CD4-positive, alpha-beta T cell (primary cell): ENCODE measurements around the gene GNAZ. TPM values are rescaled to one million over a fixed set of nuclear protein-coding genes. Genes with fewer than 3 reads are reported as not detected.

Experiments
- ATAC-seq: fragments of 200-7000 bp; cut with Tn5 transposase; one replicate; pipeline ENCODE4 v1.10.0; 2022; ENCODE audit warnings: mild to moderate bottlenecking; ENCODE audit not compliant: poor library complexity
- CTCF ChIA-PET: fragments of 350-600 bp; sonication (Branson Sonifier 250); formaldehyde crosslinking; loops from one replicate; lab custom pipeline; 2021; ENCODE audit warnings: antibody characterized with exemption, inconsistent platforms; lab: Charles Lee
- POLR2A ChIA-PET: fragments of 350-600 bp; sonication (Branson Sonifier 250); formaldehyde crosslinking; loops from one replicate; lab custom pipeline; 2021; ENCODE audit warnings: antibody characterized with exemption, inconsistent platforms; lab: Charles Lee
- DNase-seq, 14 experiments: peaks; one replicate each; pipeline ENCODE4 v3.0.0-alpha.2; 2013 to 2020; ENCODE audit warnings: mixed read lengths in 2 of 14
- H3K27ac ChIP-seq, 2 donors: one replicate each; pipeline versions ENCODE4 v1.5.1 to v1.7.0; 2013; ENCODE audit warnings: low read length in 2 of 2, low read depth in 1 of 2, mild to moderate bottlenecking in 1 of 2
- H3K27me3 ChIP-seq, 2 experiments: 1 replicate in 1 of 2; 2 replicates in 1 of 2; pipeline versions ENCODE4 v1.6.1 to v1.7.0; 2013; ENCODE audit warnings: low read length in 2 of 2, control low read depth in 1 of 2, mild to moderate bottlenecking in 1 of 2, moderate library complexity in 1 of 2; ENCODE audit not compliant: insufficient read depth in 2 of 2, control insufficient read depth in 1 of 2
- H3K36me3 ChIP-seq: one replicate; pipeline ENCODE4 v1.6.1; 2013; ENCODE audit warnings: low read length, control low read depth; ENCODE audit not compliant: insufficient read depth
- H3K4me1 ChIP-seq: one replicate; pipeline ENCODE4 v1.6.1; 2013; ENCODE audit warnings: low read length, control low read depth; ENCODE audit not compliant: insufficient read depth
- H3K4me3 ChIP-seq: one replicate; pipeline ENCODE4 v1.5.1; 2013; ENCODE audit warnings: mild to moderate bottlenecking, low read length, moderate library complexity
- H3K9me3 ChIP-seq, 2 experiments: 1 replicate in 1 of 2; 2 replicates in 1 of 2; pipeline versions ENCODE4 v1.6.1 to v1.7.0; 2013; ENCODE audit warnings: low read length in 2 of 2, mild to moderate bottlenecking in 2 of 2, control low read depth in 1 of 2, moderate library complexity in 1 of 2; ENCODE audit not compliant: control insufficient read depth in 1 of 2, insufficient read depth in 1 of 2
- H3K27ac Mint-ChIP-seq: one replicate; pipeline ENCODE4 v1.8.0; 2020; ENCODE audit warnings: mixed read lengths
- H3K27me3 Mint-ChIP-seq: one replicate; pipeline ENCODE4 v1.8.0; 2021; ENCODE audit warnings: mixed read lengths
- H3K36me3 Mint-ChIP-seq: one replicate; pipeline ENCODE4 v1.8.0; 2021; ENCODE audit warnings: low read depth, mixed read lengths
- H3K4me1 Mint-ChIP-seq: one replicate; pipeline ENCODE4 v1.8.0; 2021; ENCODE audit warnings: low read depth, mixed read lengths
- H3K4me3 Mint-ChIP-seq: one replicate; pipeline ENCODE4 v1.8.0; 2020; ENCODE audit warnings: mild to moderate bottlenecking, mixed read lengths
- H3K9me3 Mint-ChIP-seq: one replicate; pipeline ENCODE4 v1.8.0; 2020; ENCODE audit warnings: mixed read lengths
- intact Hi-C, 2 experiments: fragments of 100-400 bp; cut with DNase I in 1 of 2; cut with micrococcal nuclease in 1 of 2; formaldehyde crosslinking; loops; one replicate each; pipeline versions ENCODE4 v1.15.1 to v1.9.0; 2023 to 2025; cut with DNase I, micrococcal nuclease
- total RNA-seq, 174 experiments: library from RNA in 2 of 174; stranded (reverse) in 2 of 174; gene quantifications; one replicate each; pipeline ENCODE4 v1.2.3 and lab custom pipeline; 2021 to 2026
- TF ChIP-seq, protein P1 (sequence below): fragments of 200-600 bp; IDR thresholded peaks from one replicate; pipeline ENCODE4 v1.8.0; 2022; ENCODE audit warnings: antibody characterized with exemption, mild to moderate bottlenecking

GNAZ gene
- total RNA-seq, 2 experiments from 2014 or later = 0.20 to 0.38 TPM

DNA sequence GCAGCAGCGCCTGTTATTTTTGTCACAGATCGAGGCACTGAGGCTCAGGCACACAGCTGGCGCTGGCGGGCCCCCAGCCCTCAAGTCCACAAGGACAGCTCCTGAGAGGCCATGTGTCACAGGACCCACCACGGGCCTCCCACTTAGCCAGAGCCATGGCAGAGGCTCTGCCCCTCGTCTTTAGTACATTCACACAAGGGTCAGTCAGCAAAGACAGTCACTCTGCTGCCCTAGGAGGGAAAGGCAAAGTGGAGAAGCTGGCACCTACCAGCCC, 29.1 kb downstream of the GNAZ start:
- Histone ChIP-seq H3K27me3 (no peaks in the 10 kb centered on the region), H3K4me3 (no peak overlapping the region), H3K36me3 (no peaks in the 10 kb centered on the region), H3K9me3 (no peaks in the 10 kb centered on the region), H3K4me1 (no peaks in the 10 kb centered on the region), H3K27ac (no peak overlapping the region)
- TF ChIP-seq, protein P1, sequence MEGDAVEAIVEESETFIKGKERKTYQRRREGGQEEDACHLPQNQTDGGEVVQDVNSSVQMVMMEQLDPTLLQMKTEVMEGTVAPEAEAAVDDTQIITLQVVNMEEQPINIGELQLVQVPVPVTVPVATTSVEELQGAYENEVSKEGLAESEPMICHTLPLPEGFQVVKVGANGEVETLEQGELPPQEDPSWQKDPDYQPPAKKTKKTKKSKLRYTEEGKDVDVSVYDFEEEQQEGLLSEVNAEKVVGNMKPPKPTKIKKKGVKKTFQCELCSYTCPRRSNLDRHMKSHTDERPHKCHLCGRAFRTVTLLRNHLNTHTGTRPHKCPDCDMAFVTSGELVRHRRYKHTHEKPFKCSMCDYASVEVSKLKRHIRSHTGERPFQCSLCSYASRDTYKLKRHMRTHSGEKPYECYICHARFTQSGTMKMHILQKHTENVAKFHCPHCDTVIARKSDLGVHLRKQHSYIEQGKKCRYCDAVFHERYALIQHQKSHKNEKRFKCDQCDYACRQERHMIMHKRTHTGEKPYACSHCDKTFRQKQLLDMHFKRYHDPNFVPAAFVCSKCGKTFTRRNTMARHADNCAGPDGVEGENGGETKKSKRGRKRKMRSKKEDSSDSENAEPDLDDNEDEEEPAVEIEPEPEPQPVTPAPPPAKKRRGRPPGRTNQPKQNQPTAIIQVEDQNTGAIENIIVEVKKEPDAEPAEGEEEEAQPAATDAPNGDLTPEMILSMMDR = no peak
- POLR2A ChIA-PET = no interaction called here
- no peaks in the 10 kb centered on the region for H3K36me3 Mint-ChIP-seq
- ATAC-seq (no peak), DNase-seq (no peak)
- no peak overlapping the region for H3K4me3 Mint-ChIP-seq
- H3K9me3 Mint-ChIP-seq = no peaks in the 10 kb centered on the region
- H3K4me1 Mint-ChIP-seq = no peaks in the 10 kb centered on the region
- CTCF ChIA-PET = no interaction called here
- no peak overlapping the region for H3K27ac Mint-ChIP-seq
- intact Hi-C loops = no loop called here
- H3K27me3 Mint-ChIP-seq = no peaks in the 10 kb centered on the region

DNA sequence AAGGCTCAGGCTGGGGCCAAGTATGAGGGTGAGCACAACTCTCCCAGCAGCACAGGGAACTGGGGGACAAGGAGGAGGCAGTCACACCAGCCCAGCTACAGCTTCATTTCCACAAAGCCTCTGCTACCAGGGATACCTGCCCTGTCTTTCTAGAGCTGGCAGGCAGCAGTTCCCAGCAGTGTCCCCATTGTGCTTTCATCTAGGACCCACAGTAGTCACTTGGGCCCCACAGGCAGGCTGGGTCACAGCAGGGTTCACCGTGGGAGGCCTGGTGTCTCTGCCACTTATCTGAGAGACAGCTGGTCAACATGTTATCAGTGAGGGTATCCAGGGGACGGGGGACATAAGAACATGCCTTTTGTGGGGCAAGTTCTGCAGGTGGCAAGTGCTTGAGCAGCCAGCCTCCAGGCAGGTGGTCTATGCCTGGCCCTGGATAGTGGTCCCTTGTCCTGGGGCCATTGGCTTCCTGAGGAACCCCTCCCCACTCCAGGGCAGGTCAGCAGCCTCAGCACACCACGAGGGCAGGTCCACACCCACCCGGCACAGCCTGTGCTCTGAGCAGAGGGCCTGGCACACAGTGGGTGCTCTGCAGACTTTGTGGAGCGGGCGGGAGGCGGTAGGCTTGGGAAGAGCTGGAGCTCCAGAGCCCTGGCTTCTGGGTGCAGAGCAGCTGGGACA, 29.9 kb downstream of the GNAZ start:
- H3K27me3 ChIP-seq = no peaks in the 10 kb centered on the region
- Mint-ChIP-seq H3K4me1 (no peaks in the 10 kb centered on the region), H3K4me3 (no peak overlapping the region), H3K9me3 (no peaks in the 10 kb centered on the region), H3K27ac (no peak overlapping the region), H3K27me3 (no peaks in the 10 kb centered on the region), H3K36me3 (no peaks in the 10 kb centered on the region)
- ATAC-seq (no peak), DNase-seq (no peak)
- POLR2A ChIA-PET = no interaction called here
- no peaks in the 10 kb centered on the region for H3K9me3 ChIP-seq
- H3K4me3 ChIP-seq = no peak overlapping the region
- H3K4me1 ChIP-seq = no peaks in the 10 kb centered on the region
- CTCF ChIA-PET = no interaction called here
- TF ChIP-seq, protein P1 = no peak
- no peaks in the 10 kb centered on the region for H3K36me3 ChIP-seq
- intact Hi-C loops = no loop called here
- H3K27ac ChIP-seq = no peak overlapping the region

DNA sequence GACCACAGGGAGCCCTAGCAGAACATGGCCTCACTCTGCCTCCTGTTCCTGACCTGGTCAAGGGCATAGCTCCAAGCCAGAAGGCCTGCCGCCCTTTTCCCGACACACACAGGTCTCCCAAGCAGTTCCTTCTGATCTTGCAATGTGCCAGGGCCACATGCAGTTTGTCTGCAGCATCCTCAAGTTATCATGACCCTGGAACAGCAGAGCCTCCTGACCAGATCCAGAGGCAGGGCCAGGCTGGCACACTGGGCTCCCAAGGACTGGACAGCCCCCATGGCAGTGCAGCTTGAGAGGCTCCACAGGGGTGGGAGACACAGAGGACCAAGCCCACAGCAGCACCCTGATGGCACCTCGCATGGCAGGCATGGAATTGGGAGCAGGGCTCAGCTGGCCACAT, 31.2 kb downstream of the GNAZ start:
- no peak overlapping the region for H3K4me3 ChIP-seq
- no peak overlapping the region for H3K27ac Mint-ChIP-seq
- no peaks in the 10 kb centered on the region for H3K36me3 Mint-ChIP-seq
- H3K4me1 Mint-ChIP-seq = no peaks in the 10 kb centered on the region
- no peak overlapping the region for H3K27ac ChIP-seq
- CTCF ChIA-PET = no interaction called here
- H3K9me3 ChIP-seq = no peaks in the 10 kb centered on the region
- no peaks in the 10 kb centered on the region for H3K9me3 Mint-ChIP-seq
- H3K27me3 Mint-ChIP-seq = no peaks in the 10 kb centered on the region
- no peaks in the 10 kb centered on the region for H3K36me3 ChIP-seq
- TF ChIP-seq, protein P1 = no peak
- intact Hi-C loops = no loop called here
- H3K4me3 Mint-ChIP-seq = no peak overlapping the region
- no peaks in the 10 kb centered on the region for H3K4me1 ChIP-seq
- no peaks in the 10 kb centered on the region for H3K27me3 ChIP-seq
- DNase-seq (no peak), ATAC-seq (no peak)
- POLR2A ChIA-PET = no interaction called here
